ENCODE data around the gene ATP11A.
"Not testable (repeated sequence)": the region's sequence is repeated elsewhere in the genome, so short reads cannot be mapped to it uniquely, and the experiment has no call there.

ATP11A gene

DNA sequence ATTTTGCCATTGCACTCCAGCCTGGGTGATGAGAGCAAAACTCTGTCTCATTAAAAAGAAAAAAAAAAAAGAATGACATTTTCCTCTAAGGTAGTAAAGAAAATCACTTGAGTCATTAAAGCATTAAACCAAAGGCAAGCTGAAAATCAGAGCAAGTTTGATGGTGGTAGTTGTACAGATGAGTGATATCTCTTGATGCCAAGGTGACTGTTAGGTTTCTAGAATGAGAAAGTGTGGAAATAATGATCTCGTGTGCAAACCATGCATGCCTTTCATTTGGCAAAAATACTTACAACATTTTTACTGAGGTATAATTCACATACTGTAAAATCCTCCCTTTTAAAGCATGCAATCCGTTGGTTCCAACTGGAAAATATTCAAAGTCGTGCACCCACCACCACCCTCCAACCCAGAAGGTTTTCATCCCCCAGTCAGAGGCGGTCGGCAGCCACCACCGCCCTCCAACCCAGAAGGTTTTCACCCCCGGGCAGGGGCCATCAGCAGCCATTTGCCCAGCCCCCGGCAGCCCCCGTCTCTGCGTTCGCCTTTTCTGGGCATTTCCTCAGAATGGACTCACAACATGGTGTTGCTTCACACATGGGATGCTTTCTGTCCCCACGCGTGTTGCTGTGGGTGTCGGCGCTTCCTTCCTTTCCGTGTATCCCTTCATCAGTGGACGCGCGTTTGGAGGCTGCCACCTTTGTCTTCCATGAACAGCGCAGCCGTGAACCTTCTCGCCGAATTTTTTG lies 90.2 kb downstream of the ATP11A start:
- peak; percentile 56 for DNase-seq

- no peak for DNase-seq
Measured at GRCh38 chr13:112781287-112781686, 91.4 kb downstream of the ATP11A start.

- no peak for DNase-seq
Measured at GRCh38 chr13:112781881-112782361, 92.1 kb downstream of the ATP11A start.

DNA sequence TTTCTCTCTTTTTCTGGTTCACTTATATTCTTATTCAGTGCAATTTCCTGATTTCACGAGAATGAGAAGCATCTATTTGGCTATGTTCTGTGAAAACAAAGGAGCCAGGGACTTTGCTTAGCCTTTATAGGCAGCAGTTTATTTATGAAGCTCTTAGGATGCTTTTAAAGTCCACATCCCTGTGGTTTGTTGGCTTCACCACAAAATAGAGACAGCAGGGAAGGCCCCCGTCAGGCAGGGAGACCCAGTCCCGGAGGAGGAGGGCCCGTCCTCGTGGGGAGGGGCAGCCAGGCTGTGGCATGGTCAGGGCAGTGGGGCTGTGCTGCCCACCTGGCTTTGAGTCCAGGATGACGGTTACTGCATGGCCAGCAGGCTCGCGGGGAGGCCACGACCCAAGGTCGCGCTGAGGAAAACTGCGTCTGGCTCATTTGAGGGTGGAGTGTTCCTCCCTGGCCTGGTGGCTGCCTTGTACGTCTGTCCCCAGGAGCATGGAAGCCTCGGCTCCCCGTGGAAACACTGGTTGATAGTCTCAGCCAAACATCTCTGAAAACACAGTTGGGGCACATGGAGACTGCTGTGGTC lies 92.7 kb downstream of the ATP11A start:
- no peak for DNase-seq

DNA sequence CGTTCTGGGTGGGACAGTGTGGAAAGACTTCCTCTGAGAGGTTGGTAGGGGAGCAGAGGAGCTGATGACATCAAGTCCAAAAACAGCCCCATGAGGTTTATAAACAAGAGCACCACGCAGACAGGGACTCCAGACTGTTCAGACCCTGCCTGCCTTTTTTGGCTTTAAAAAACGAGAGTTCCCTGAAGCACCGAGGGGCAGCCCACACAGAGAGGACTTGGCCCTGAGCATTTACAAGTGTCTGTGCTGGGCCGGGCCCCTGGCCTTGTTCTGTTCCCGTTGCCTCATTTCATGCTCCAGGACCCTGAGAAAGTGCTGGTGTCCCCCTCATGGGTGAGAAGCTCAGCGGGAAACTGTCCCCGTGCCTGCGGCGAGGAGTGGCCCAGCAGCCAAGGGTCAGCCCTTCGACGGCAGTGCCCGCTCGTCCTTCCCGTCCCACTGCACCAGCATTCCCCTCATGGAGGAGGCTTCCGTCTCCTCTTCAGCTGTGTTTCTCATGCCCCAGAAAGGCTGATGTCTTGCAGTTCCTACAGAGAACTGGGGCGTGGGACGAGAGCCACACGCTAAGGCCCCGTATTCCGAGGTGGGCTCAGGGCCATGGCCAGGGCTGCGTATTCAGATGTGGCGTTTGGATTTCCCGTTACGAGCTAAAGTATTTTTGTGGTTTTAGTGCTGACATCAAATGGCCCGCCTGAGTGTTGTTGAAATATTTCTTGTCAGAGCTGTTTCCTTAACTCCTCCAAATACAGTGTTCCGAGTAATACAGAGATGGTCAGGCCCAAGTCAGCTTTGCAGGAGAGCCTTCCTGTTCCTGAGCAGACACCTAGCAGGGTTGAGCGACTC lies 93.5 kb downstream of the ATP11A start:
- DNase-seq, result no peak

DNA sequence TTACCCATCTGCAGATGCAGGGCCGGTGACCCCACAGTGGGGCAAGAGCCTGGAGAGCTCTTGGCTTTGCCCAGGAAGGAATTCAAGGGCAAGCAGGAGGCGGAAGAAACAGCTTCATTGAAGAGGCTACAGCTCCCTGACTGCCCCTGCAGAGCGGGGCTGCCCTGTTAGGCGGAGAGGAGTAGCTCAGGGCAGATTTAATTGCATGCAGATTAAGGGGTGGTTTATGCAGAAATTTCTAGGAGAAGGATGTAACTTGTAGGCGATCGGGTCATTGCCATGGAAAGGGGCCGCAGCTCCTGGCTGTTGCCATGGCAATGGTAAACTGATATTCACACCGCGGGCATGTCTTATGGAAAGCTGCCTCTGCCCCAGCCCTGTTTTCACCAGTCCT lies 94.1 kb downstream of the ATP11A start:
- DNase-seq, result no peak

DNA sequence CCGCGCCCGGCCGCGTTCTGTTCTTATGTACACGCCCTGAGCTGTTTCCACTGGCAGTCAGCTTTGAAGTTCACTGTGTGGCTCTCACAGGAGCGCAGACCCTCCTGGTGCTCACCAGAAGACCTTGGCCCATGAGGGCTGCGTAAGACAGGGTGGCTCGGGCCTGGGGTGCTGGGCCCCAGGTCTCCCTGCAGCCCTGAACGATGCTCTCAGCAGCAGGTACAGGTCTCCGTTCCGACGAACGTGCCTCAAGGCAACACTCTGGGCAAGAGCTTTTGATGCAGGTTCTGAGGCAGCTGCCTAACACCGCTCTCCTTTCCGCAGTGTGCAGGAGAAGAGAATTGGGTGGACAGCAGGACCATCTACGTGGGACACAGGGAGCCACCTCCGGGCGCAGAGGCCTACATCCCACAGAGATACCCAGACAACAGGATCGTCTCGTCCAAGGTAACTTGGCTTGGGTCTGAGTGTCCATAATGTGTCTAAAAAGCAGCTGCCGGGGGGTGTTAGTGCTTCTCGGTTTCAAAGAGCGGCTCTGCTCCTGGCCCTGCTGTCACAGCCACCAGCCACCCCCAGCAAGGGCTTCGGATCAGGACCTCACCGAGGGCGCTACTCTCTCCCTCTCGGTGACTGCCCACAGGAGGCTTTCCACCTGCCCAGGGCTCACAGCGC lies 95.1 kb downstream of the ATP11A start:
- no peak for DNase-seq

GRCh38 chr13:112785483-112785856 lies 95.6 kb downstream of the ATP11A start:
- DNase-seq, result no peak

- DNase-seq, result not testable (repeated sequence)
Measured at GRCh38 chr13:112786810-112787209, 97.0 kb downstream of the ATP11A start.

DNA sequence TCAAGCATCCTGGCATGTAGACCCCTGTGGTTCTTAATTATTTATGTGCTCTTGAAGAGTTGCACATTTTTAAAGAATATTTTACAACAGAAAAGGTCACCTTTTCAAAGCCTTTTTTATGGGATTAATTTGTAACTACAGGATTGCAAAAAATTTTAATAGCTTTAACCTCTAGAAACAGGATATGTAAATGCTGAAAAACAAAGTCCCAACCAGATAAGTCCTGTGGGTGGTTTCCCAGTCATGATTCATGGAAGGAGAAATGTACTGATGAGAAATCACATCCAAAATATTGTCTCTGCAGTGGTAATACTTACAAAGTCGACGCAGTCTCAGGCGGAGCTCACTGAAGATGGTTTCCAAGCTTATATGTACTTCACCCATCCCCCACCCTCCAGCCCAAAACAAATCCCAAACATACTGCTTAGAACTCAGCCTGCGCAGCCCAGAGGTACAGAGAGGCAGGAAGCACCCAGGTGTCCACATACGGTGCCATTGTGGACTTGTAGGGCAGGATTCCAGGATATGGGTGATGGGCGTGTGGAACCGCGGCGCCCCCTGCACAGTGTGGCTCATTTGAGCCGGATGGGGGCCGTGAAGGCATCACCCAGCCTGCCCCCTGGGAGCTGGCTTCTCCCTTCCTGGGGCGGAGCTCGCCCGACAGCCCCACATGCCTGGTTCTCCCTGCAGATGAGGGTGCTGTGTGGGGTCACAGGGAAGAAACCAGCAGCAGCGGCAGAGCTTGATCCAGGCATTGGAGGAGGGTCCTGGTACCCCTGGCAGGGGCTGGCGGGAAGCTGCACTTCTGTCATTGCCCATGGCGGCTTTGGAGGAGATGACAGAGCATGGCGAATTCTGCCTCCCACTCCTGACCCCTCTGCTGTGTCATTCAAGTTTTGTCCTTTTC lies 101.2 kb downstream of the ATP11A start:
- DNase-seq, result no peak

DNA sequence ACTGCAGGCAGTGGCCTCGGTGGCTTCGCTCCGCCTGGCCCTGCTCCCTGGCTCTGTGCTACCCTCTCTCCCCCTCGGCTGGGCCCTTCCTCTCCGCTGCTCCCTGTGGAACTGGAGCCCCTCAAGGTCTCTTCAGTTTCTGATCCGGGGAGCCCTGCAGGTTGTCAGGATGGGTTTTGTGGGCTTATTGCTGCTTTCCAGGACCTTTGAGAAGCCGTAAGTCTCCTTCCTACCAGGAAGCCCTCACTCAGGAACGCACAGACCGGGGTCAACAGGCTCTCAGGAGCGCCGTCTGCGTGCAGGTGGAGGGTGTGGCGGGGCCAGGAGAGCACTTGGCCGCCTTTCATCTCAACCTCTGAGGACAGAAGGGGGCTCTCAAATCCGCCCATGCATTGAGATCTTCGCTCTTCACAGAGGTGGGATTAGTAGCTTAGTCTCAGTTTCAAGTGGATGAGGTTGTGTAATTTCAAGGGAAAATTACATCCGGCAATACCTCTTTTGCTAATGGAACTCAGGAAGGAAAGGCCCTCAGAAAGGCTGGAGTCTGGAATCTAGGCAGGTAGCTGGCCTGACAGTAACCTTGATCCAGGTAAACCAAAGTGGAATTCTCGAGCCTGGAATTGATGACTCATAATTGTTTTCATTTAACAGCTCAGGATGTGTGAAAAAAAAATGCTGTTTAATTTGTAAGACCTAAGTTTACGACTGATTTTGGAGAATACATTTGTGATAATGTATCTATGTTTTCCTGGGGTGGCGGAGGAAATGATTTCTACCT lies 102.0 kb downstream of the ATP11A start:
- DNase-seq, result no peak

DNA sequence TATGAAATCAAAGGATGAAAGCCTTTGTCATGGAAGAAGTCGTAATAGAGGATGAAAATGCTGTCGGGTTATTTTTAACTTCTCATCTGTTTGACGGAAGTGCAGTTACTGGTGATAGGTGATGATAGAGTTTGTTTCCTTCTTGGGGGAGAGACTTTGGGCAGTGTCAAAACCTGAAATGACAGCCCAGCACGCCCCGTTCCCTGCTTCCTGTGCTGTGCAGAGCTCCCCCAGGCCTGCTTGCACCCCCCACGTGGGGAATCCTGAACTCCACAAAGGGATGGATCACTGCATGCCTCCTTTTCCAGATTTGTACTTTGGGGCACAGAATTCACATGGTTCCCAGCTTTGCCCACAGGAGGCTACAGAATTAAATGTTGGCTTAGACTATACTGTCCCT lies 102.7 kb downstream of the ATP11A start:
- no peak for DNase-seq

- no peak for DNase-seq
Measured at GRCh38 chr13:112793545-112794445, 104.0 kb downstream of the ATP11A start.

DNA sequence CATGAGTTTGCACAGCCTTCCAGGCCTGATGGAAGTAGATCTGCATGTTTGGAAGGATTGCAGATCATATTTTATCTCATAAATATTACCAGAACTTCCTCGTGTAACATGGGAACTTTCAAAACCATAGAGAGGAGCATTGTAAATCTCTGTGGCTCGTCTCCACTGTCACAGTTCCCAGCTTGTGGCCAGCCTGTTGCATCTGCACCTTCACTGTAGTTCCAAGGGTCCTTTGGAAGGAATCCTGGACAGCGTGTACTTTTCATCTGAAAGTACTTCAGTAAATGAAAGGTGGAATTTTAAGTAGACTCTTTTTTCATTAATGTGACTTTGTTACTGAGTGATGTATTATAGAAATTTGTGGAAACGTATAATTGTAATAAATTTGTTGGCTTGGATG lies 105.4 kb downstream of the ATP11A start:
- DNase-seq, result no peak

DNA sequence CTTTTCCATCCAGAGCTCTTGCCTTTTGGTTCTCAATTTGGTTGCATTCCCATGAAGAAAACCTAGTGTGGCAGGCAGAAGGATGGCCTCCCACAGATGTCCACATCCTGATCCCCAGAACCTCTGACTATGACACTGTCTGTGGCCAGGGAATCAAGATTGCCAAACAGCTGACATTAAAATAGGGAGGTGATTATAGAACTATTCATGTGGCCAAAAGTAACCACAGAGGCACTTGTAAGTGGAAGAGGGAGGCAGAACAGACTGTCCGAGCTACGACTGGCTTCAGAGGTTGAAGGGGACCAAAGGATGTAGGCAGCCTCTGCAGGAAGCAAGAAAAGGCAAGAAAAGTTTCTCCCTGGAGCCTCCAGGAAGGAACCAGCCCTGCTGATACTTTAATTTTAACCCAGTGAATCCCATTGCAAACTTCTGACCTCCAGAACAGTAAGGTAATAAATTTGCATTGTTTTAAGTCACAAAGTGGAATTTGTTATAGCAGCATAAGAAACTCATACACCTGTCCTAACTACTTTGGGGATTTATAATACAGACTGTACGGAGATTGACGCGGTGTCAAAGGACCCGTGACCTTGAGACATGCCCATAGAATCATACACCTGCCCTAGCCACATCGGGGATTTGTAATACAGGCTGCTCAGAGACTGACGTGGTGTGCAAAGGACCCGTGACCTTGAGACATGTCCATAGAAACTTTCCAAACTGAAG lies 106.5 kb downstream of the ATP11A start:
- no peak for DNase-seq

- DNase-seq, result no peak
Measured at GRCh38 chr13:112799394-112799793, 109.6 kb downstream of the ATP11A start.

GRCh38 chr13:112800057-112800456 lies 110.2 kb downstream of the ATP11A start:
- DNase-seq, result no peak

DNA sequence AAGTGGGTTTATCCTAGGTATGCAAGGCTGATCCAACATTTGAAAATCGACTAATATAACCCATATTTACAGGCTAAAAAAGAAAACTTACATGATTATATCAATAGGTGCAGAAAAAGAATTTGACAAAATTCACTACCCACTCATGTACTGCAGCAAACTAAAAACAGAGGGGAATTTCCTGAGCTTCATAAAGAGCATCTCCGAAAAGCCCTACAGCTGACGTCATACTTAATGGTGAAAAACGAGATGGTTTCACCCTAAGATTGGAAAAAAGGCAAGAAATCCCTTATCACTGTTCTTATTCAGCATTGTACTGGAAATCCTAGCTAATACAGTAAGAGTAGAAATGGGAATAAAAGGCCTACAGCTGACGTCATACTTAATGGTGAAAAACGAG lies 111.0 kb downstream of the ATP11A start:
- DNase-seq, result not testable (repeated sequence)

GRCh38 chr13:112802802-112803195 lies 113.0 kb downstream of the ATP11A start:
- DNase-seq, result no peak

GRCh38 chr13:112803422-112803821 lies 113.6 kb downstream of the ATP11A start:
- no peak for DNase-seq

All from NCI-H226 (cell line).